Kidney (tissue), 14 donors: ENCODE data around the gene MINDY1. TPM values are rescaled to one million over a fixed set of nuclear protein-coding genes. Genes with fewer than 3 reads are reported as not detected.

Experiments
- DNase-seq, 5 donors: peaks; one replicate each; pipeline ENCODE4 v3.0.0-alpha.2; 2013 to 2020
- FAIRE-seq: peaks from 2 replicates; lab custom pipeline; 2012; peaks lifted over from hg19 to GRCh38; lab: Jason Lieb, UNC
- H3K27ac ChIP-seq, 2 donors: one replicate each; pipeline ENCODE4 v1.7.0; 2013; ENCODE audit warnings: low read depth in 2 of 2, low read length in 2 of 2, inconsistent platforms in 1 of 2
- H3K27me3 ChIP-seq: one replicate; pipeline ENCODE4 v1.7.1; 2013; ENCODE audit warnings: low read length, inconsistent platforms; ENCODE audit not compliant: control insufficient read depth, insufficient read depth
- H3K36me3 ChIP-seq, 3 donors: one replicate each; pipeline versions ENCODE4 v1.7.0 to v1.7.1; 2013; ENCODE audit warnings: low read length in 3 of 3, control low read depth in 1 of 3, inconsistent platforms in 1 of 3; ENCODE audit not compliant: insufficient read depth in 3 of 3, control insufficient read depth in 2 of 3
- H3K4me1 ChIP-seq, 3 donors: one replicate each; pipeline versions ENCODE4 v1.7.0 to v1.7.1; 2013; ENCODE audit warnings: low read length in 3 of 3, inconsistent platforms in 1 of 3, low read depth in 1 of 3; ENCODE audit not compliant: control insufficient read depth in 2 of 3, insufficient read depth in 2 of 3
- H3K4me3 ChIP-seq, 3 donors: one replicate each; pipeline versions ENCODE4 v1.7.0 to v1.8.1; 2013; ENCODE audit warnings: low read length in 3 of 3, control low read depth in 1 of 3, inconsistent platforms in 1 of 3
- H3K9ac ChIP-seq, 3 donors: one replicate each; pipeline versions ENCODE4 v1.7.0 to v1.7.1; 2013; ENCODE audit warnings: low read length in 3 of 3, control low read depth in 1 of 3, inconsistent platforms in 1 of 3
- H3K9me3 ChIP-seq, 3 donors: one replicate each; pipeline versions ENCODE4 v1.7.0 to v1.7.1; 2013; ENCODE audit warnings: low read length in 3 of 3, control low read depth in 1 of 3, inconsistent platforms in 1 of 3; ENCODE audit not compliant: control insufficient read depth in 2 of 3, insufficient read depth in 1 of 3
- intact Hi-C: fragments of 100-400 bp; cut with DNase I; formaldehyde crosslinking; loops from one replicate; pipeline ENCODE4 v1.11.1; 2022
- polyA plus RNA-seq: library from polyadenylated mRNA; stranded (reverse); fragments of 350-450 nt; fragmentation: Illumina TruSeq; extraction: RNeasy Lipid Tissue Mini Kit (QIAGEN cat#74804); gene quantifications from one replicate; pipeline ENCODE4 v1.2.3, GENCODE V29; 2014; ENCODE audit warnings: low read depth, low replicate concordance; ENCODE audit not compliant: insufficient read depth
- total RNA-seq: library from RNA; stranded (reverse); fragmentation: NEBNext Ultra II Directional; extraction: Animal tissue kit (Norgen Biotek cat#: 25700); gene quantifications from one replicate; pipeline ENCODE4 v1.2.1, GENCODE V29; 2021
- TF ChIP-seq, protein P1 (sequence below): IDR thresholded peaks from 3 replicates; pipeline ENCODE4 v1.5.1; 2012; ENCODE audit warnings: mild to moderate bottlenecking, moderate library complexity, borderline replicate concordance; ENCODE audit not compliant: insufficient read depth; ENCODE audit errors: extremely low read depth
- donor health status: control.
- donor health status: control.
- donor health status: control.
- donor health status: control.
- donor health status: control.
- donor health status: DM: yes; HTN: yes; CAD: no.
- donor health status: Normal renal cell carcinoma (clear cell type).

MINDY1 gene
- total and polyA plus RNA-seq, 2 donors from 2014 or later, result 33.5 to 35.1 TPM

DNA sequence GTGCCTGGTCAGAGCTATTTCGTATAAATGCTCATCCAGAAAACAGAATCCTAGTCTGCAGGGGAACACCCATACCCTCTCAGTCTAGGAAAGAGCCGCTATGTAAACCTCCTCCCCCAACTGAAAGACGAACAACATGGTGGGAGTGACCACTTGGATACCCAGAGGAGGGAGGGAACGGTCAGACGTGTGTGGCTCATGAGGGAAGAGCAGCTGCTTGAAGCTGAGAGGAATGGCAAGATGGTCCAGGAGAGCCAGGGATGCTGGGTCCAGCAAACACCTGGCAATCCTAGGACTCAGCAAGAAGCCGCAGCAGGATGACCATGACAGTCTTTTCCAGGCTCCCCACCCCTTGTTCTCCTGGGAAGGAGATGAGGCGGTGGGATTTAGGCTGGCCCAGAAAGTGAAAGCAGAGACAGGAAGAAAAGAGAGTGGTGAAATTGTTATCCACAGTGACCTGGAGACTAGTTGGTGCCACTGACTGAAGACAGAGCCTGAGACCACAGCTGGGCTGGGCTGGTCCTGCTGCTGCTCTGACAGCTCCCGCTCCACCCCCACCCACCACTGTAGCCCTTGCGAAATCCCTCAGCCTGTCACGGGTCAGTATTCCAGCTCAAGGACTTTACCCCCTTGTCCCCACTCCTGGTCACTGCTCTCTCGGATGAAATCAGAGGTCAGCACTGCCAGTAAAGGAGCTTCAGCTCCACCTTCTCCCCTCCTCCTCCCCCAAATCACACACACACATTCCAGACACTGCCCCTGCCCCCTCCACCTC lies 35.7 kb downstream of the MINDY1 start:
- DNase-seq, result peak; percentile 64 to 95 (median 72)
- H3K9me3 ChIP-seq, result no peaks in the 10 kb centered on the region
- intact Hi-C loops, result no loop called here
- peak overlapping the region; percentile 77 to 94 for H3K27ac ChIP-seq
- no peaks in the 10 kb centered on the region for H3K27me3 ChIP-seq
- TF ChIP-seq, protein P1, sequence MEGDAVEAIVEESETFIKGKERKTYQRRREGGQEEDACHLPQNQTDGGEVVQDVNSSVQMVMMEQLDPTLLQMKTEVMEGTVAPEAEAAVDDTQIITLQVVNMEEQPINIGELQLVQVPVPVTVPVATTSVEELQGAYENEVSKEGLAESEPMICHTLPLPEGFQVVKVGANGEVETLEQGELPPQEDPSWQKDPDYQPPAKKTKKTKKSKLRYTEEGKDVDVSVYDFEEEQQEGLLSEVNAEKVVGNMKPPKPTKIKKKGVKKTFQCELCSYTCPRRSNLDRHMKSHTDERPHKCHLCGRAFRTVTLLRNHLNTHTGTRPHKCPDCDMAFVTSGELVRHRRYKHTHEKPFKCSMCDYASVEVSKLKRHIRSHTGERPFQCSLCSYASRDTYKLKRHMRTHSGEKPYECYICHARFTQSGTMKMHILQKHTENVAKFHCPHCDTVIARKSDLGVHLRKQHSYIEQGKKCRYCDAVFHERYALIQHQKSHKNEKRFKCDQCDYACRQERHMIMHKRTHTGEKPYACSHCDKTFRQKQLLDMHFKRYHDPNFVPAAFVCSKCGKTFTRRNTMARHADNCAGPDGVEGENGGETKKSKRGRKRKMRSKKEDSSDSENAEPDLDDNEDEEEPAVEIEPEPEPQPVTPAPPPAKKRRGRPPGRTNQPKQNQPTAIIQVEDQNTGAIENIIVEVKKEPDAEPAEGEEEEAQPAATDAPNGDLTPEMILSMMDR, result no peak
- H3K36me3 ChIP-seq, result peaks cover 6 to 30% (median 28%) of the 10 kb centered on the region in 3 donors
- peaks cover 4 to 42% (median 30%) of the 10 kb centered on the region in 3 donors for H3K4me1 ChIP-seq
- FAIRE-seq, result no peak
- H3K4me3 ChIP-seq, result peak overlapping the region; percentile 24 to 94 (median 54)
- peak overlapping the region in 2 of 3 donors; percentile 13 to 54 for H3K9ac ChIP-seq

- H3K9ac ChIP-seq, result no peak overlapping the region
- FAIRE-seq (no peak), DNase-seq (no peak)
- intact Hi-C loops, result no loop called here
- H3K27ac ChIP-seq, result peak overlapping the region in 1 of 2 donors; percentile 48
- H3K36me3 ChIP-seq, result peaks cover 6 to 40% (median 34%) of the 10 kb centered on the region in 3 donors
- TF ChIP-seq, protein P1, result no peak
- H3K9me3 ChIP-seq, result no peaks in the 10 kb centered on the region
- H3K4me1 ChIP-seq, result peaks cover 4 to 42% (median 30%) of the 10 kb centered on the region in 3 donors
- no peaks in the 10 kb centered on the region for H3K27me3 ChIP-seq
- no peak overlapping the region for H3K4me3 ChIP-seq
Measured at GRCh38 chr1:150969626-150970025, 37.1 kb downstream of the MINDY1 start.

GRCh38 chr1:150968491-150968890 lies 38.2 kb downstream of the MINDY1 start:
- H3K36me3 ChIP-seq, result peaks cover 6 to 52% (median 45%) of the 10 kb centered on the region in 3 donors

More at GRCh38 chr1:150968491-150968890, 38.2 kb downstream of the MINDY1 start:
- H3K4me1 ChIP-seq, result peaks cover 4 to 41% (median 30%) of the 10 kb centered on the region in 3 donors
- TF ChIP-seq, protein P1, result no peak
- H3K9me3 ChIP-seq, result no peaks in the 10 kb centered on the region
- H3K27me3 ChIP-seq, result no peaks in the 10 kb centered on the region
- DNase-seq (no peak), FAIRE-seq (no peak)
- H3K9ac ChIP-seq, result no peak overlapping the region
- H3K4me3 ChIP-seq, result no peak overlapping the region
- H3K27ac ChIP-seq, result no peak overlapping the region
- intact Hi-C loops, result no loop called here
